ENCODE data around the gene SEPTIN12.

GRCh38 chr16:4798456-4798855 lies 10.3 kb upstream of the SEPTIN12 start:
- TF ChIP-seq ISL1 (CRISPR knock-in tag; IDR thresholded peaks at IDR 0.05) (no peak), ARNTL (CRISPR knock-in tag; IDR thresholded peaks at IDR 0.05; ENCODE audit: borderline replicate concordance, low read depth) (no peak)
